Cardiac muscle cell (in vitro differentiated cells and primary cell): ENCODE results near the gene GSG1L2. TPM values are rescaled to one million over a fixed set of nuclear protein-coding genes. Genes with fewer than 3 reads are reported as not detected.

Experiments used
- DNase-seq, 2 donors: peaks; one replicate each; pipeline versions ENCODE4 v3.0.0 to v3.0.0-alpha.2; 2010 to 2017; ENCODE audit warnings: low read depth in 1 of 2, low spot score in 1 of 2
- H3K27ac ChIP-seq: fragments of 200-600 bp; sonication (generic); 2 replicates; pipeline ENCODE4 v1.5.1; 2016
- H3K27me3 ChIP-seq: fragments of 200-600 bp; sonication (generic); 2 replicates; pipeline ENCODE4 v1.6.0; 2016; ENCODE audit warnings: control low read depth
- H3K36me3 ChIP-seq: fragments of 200-600 bp; sonication (generic); 2 replicates; pipeline ENCODE4 v1.5.1; 2016; ENCODE audit warnings: control low read depth
- H3K4me1 ChIP-seq: fragments of 200-600 bp; sonication (generic); 2 replicates; pipeline ENCODE4 v1.8.1; 2017; ENCODE audit warnings: low read depth, mild to moderate bottlenecking, mixed run types
- H3K4me3 ChIP-seq: fragments of 200-600 bp; sonication (generic); 2 replicates; pipeline ENCODE4 v1.5.1; 2016; ENCODE audit warnings: mild to moderate bottlenecking
- H3K9me3 ChIP-seq: fragments of 200-600 bp; sonication (generic); 2 replicates; pipeline ENCODE4 v1.5.1; 2017; ENCODE audit warnings: low read depth, mild to moderate bottlenecking, control low read depth
- CTCF ChIP-seq: IDR thresholded peaks from 2 replicates; pipeline ENCODE4 v1.5.1; 2012; ENCODE audit warnings: low read depth, mild to moderate bottlenecking, low read length
- polyA plus RNA-seq: library from polyadenylated mRNA; unstranded; fragments of >200 nt; fragmentation: Nextera tagmentation; extraction: Ambion mirVana; gene quantifications from 2 replicates; pipeline ENCODE4 v1.2.1, GENCODE V29; 2016
- total RNA-seq: library from RNA; depleted of rRNA; stranded (reverse); fragments of >200 nt; gene quantifications from 2 replicates; pipeline ENCODE4 v1.2.3, GENCODE V29; 2016

The GSG1L2 gene
- total and polyA plus RNA-seq, 2 experiments from 2014 or later: not detected

DNA sequence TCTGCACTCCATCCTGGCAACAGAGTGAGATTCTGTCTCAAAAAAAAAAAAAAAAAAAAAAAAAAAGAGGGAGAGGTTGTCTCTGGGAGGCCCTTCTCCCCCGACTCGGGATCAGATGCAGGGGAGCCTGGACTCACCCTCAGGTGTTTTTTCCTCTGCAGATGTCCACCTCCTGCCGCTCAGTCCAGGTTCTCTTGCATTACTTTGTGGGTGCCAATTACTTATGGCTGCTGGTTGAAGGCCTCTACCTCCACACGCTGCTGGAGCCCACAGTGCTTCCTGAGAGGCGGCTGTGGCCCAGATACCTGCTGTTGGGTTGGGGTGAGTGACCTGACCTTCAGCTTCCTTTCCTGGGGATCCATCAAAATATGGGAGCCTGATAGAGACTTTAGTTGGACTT, 37.9 kb upstream of the GSG1L2 start:
- H3K4me1 ChIP-seq: no peaks in the 10 kb centered on the region
- H3K27me3 ChIP-seq: no peaks in the 10 kb centered on the region
- no peaks in the 10 kb centered on the region for H3K36me3 ChIP-seq
- TF ChIP-seq CTCF: no peak
- no peaks in the 10 kb centered on the region for H3K9me3 ChIP-seq
- no peak overlapping the region for H3K4me3 ChIP-seq
- DNase-seq: no peak
- no peak overlapping the region for H3K27ac ChIP-seq

- Histone ChIP-seq H3K27ac (no peak overlapping the region), H3K4me1 (no peaks in the 10 kb centered on the region), H3K4me3 (no peak overlapping the region), H3K9me3 (no peaks in the 10 kb centered on the region), H3K27me3 (no peaks in the 10 kb centered on the region), H3K36me3 (no peaks in the 10 kb centered on the region)
- DNase-seq: no peak
- no peak for TF ChIP-seq CTCF
These were observed 33.2 kb upstream of the GSG1L2 start for GRCh38 chr17:9855036-9855435.

GRCh38 chr17:9854255-9854654, 32.4 kb upstream of the GSG1L2 start:
- no peak for TF ChIP-seq CTCF
- no peak overlapping the region for H3K4me3 ChIP-seq
- no peaks in the 10 kb centered on the region for H3K36me3 ChIP-seq
- DNase-seq: no peak
- H3K27me3 ChIP-seq: no peaks in the 10 kb centered on the region
- H3K4me1 ChIP-seq: no peaks in the 10 kb centered on the region
- no peaks in the 10 kb centered on the region for H3K9me3 ChIP-seq
- no peak overlapping the region for H3K27ac ChIP-seq

DNA sequence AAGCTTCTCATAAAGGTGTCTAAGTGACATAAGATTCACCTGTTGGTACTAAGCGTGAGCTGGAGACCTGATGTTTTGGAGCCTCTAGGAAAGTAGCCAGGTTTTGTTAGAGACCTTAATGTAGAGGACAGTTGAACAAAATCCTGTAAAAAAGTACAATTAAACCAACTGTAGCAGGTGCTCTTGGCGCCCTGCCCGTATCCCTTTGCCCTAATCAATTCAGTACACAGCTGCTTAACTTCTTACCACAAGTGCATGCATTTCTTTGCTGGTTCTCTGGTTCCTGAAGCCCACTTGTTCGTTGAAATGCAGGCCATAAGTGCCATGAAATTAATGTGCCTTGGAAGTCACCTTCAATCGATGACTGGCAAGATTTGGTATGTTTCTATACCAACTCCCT, 28.3 kb upstream of the GSG1L2 start:
- H3K27ac ChIP-seq: no peak overlapping the region
- H3K27me3 ChIP-seq: no peaks in the 10 kb centered on the region
- DNase-seq: no peak
- no peaks in the 10 kb centered on the region for H3K4me1 ChIP-seq
- no peak overlapping the region for H3K4me3 ChIP-seq
- no peak for TF ChIP-seq CTCF
- H3K36me3 ChIP-seq: no peaks in the 10 kb centered on the region
- H3K9me3 ChIP-seq: no peaks in the 10 kb centered on the region

DNA sequence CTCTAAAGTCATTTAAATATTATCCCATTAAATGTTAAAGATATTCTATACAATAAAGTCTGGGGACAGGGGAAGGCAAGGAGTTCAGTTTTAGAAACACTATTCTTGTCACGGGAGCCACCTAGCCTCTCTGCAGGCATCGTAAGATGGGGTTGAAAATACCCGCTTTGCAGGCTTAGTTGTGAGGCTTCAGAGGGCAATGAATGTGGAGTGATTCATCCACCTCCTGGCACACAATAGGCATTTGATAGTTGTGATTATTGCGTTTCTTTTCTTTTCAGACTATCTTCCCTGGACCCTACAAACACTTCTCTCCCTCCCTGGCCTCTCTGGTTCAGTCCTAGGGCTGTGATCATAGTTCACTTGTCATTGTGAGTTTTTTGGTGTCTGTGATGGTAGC, 23.4 kb upstream of the GSG1L2 start:
- no peak for DNase-seq
- no peak for TF ChIP-seq CTCF
- Histone ChIP-seq H3K9me3 (no peaks in the 10 kb centered on the region), H3K4me1 (no peaks in the 10 kb centered on the region), H3K36me3 (no peaks in the 10 kb centered on the region), H3K27me3 (no peaks in the 10 kb centered on the region), H3K4me3 (no peak overlapping the region), H3K27ac (no peak overlapping the region)

DNA sequence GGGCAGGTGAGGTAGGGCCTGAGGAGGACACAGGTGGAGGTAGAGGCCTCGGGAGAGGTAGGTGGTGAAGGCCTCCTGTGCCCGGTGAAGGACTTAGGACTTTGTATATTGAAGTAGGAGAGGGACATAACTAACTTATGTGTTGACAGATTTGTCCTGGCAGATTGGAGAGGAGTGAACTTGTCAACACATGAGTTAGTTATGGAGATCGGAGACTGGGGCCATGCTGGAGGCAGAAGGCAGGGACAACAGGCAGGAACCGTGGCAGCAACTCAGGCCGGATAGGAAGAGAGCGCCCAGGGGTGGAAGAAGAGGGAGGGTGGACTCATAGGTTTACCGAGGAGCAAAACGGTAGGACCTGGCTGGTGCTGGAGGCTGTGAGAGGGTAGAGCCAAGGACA, 22.3 kb upstream of the GSG1L2 start:
- Histone ChIP-seq H3K27ac (no peak overlapping the region), H3K27me3 (no peaks in the 10 kb centered on the region), H3K36me3 (no peaks in the 10 kb centered on the region), H3K4me1 (no peaks in the 10 kb centered on the region), H3K4me3 (no peak overlapping the region), H3K9me3 (no peaks in the 10 kb centered on the region)
- no peak for TF ChIP-seq CTCF
- no peak for DNase-seq
